HG03175 (cell line): ENCODE results near the gene WWP2.
"Not testable (repeated sequence)": the region's sequence is repeated elsewhere in the genome, so short reads cannot be mapped to it uniquely, and the experiment has no call there.

Experiments
- ATAC-seq: cut with Tn5 transposase; IDR thresholded peaks from one replicate; pipeline ENCODE4 v1.9.1; 2021; ENCODE audit warnings: mild to moderate bottlenecking, moderate library complexity; ENCODE audit not compliant: unreplicated experiment

Gene WWP2

GRCh38 chr16:69972935-69973334, 210.8 kb downstream of the WWP2 start:
- not testable (repeated sequence) for ATAC-seq

DNA sequence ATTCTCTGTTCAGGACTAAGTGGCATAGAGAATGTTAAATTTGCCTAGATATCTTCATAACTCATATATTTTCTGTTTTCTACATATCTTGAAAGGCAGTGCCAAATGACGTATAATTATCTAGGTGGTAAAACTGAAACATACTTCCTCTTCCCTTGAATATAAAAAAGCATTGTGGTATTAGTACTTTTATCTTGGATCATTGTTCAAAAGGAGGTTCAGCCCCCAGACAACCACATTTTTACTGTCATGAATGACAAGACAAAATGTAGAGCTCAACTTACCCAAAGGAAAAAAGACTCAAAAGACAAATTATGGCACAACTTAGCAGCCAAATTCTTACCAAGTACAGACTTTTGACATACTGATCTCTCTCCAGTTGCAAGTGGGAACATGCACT, 223.1 kb downstream of the WWP2 start:
- not testable (repeated sequence) for ATAC-seq
